ENCODE data around the gene SRPRB. TPM values are rescaled to one million over a fixed set of nuclear protein-coding genes. Genes with fewer than 3 reads are reported as not detected.

SRPRB gene
- total RNA-seq, 1 experiment from 2014 or later, result 61.0 TPM

DNA sequence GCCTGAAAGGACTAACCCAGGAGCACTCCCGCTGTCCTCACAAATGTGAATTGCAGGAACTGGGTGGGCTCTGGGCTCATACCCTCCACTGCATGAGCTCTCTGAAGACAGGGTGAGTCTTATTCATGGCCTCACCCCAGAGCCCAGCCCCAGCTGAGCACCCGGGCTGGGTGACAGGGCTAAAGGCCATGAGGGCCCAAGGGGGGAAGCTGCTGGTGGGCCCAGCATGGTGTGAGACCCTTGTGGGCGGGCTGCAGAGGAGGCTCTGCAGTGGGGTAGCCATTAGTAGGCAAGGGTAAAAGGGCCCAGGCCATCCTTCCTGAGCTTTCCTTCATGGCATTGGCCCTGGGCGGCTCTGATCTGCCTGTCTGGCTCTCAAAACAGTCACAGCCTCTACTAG, 30.3 kb downstream of the SRPRB start:
- H3K79me2 ChIP-seq (ENCODE audit: insufficient read depth, low read length), result no peaks in the 10 kb centered on the region
- ATAC-seq (no peak), DNase-seq (ENCODE audit: low read depth, low spot score) (no peak)
- ChIA-PET CTCF (no interaction called here), RAD21 (ENCODE audit: low non-redundant PET in 1 of 2, low total read pairs in 2 of 2, uncharacterized antibody in 2 of 2, unreplicated experiment in 2 of 2) (no interaction called here), POLR2A (no interaction called here)
- H3K27ac ChIP-seq (ENCODE audit: low read depth, low read length), result no peak overlapping the region
- no peak overlapping the region for H3K4me3 ChIP-seq (replicated peaks in 1 of 2; ENCODE audit: low read depth in 1 of 2, low read length in 2 of 2)
- H2AFZ ChIP-seq (ENCODE audit: low read depth, low read length, poor library complexity, severe bottlenecking), result no peak overlapping the region
- no peak overlapping the region for H3K9ac ChIP-seq (ENCODE audit: low read length)
- H3K9me2 ChIP-seq (ENCODE audit: insufficient read depth), result no peaks in the 10 kb centered on the region
- no peaks in the 10 kb centered on the region for H3K27me3 ChIP-seq (ENCODE audit: insufficient read depth, low read length)
- no peaks in the 10 kb centered on the region for H3K36me3 ChIP-seq (ENCODE audit: control insufficient read depth in 1 of 2, insufficient read depth in 2 of 2, low read length in 2 of 2)
- TF ChIP-seq EZH2 (IDR thresholded peaks at IDR 0.05), result no peak
- TF ChIP-seq JUND (IDR thresholded peaks at IDR 0.05), result no peak
- TF ChIP-seq, protein P1, sequence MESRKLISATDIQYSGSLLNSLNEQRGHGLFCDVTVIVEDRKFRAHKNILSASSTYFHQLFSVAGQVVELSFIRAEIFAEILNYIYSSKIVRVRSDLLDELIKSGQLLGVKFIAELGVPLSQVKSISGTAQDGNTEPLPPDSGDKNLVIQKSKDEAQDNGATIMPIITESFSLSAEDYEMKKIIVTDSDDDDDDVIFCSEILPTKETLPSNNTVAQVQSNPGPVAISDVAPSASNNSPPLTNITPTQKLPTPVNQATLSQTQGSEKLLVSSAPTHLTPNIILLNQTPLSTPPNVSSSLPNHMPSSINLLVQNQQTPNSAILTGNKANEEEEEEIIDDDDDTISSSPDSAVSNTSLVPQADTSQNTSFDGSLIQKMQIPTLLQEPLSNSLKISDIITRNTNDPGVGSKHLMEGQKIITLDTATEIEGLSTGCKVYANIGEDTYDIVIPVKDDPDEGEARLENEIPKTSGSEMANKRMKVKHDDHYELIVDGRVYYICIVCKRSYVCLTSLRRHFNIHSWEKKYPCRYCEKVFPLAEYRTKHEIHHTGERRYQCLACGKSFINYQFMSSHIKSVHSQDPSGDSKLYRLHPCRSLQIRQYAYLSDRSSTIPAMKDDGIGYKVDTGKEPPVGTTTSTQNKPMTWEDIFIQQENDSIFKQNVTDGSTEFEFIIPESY (IDR thresholded peaks at IDR 0.05; ENCODE audit: extremely low read depth, insufficient replicate concordance, low read length), result no peak
- no peak for TF ChIP-seq EZH2phosphoT487 (IDR thresholded peaks at IDR 0.05; ENCODE audit: borderline replicate concordance)
- no peaks in the 10 kb centered on the region for H3K9me3 ChIP-seq (ENCODE audit: control insufficient read depth in 1 of 2, insufficient read depth in 1 of 2, low read depth in 1 of 2, low read length in 2 of 2)
- no peak overlapping the region for H3K4me2 ChIP-seq (ENCODE audit: low read length)
- intact Hi-C loops (cut with micrococcal nuclease), result no loop called here
- H4K20me1 ChIP-seq (ENCODE audit: insufficient read depth), result no peaks in the 10 kb centered on the region
- no peaks in the 10 kb centered on the region for H3K4me1 ChIP-seq (ENCODE audit: control insufficient read depth in 1 of 2, insufficient read depth in 2 of 2, low read length in 2 of 2)
- no TSS peak for BruUV-seq (replicated peaks)

GRCh38 chr3:133836497-133837158, 31.0 kb downstream of the SRPRB start:
- no TSS peak for BruUV-seq (replicated peaks)
- intact Hi-C loops (cut with micrococcal nuclease), result no loop called here
- Histone ChIP-seq H3K4me3 (replicated peaks in 1 of 2; ENCODE audit: low read depth in 1 of 2, low read length in 2 of 2) (no peak overlapping the region), H3K9ac (ENCODE audit: low read length) (no peak overlapping the region), H3K4me1 (ENCODE audit: control insufficient read depth in 1 of 2, insufficient read depth in 2 of 2, low read length in 2 of 2) (no peaks in the 10 kb centered on the region), H3K9me3 (ENCODE audit: control insufficient read depth in 1 of 2, insufficient read depth in 1 of 2, low read depth in 1 of 2, low read length in 2 of 2) (no peaks in the 10 kb centered on the region), H4K20me1 (ENCODE audit: insufficient read depth) (no peaks in the 10 kb centered on the region), H3K27me3 (ENCODE audit: insufficient read depth, low read length) (no peaks in the 10 kb centered on the region), H3K27ac (ENCODE audit: low read depth, low read length) (no peak overlapping the region), H3K4me2 (ENCODE audit: low read length) (no peak overlapping the region), H2AFZ (ENCODE audit: low read depth, low read length, poor library complexity, severe bottlenecking) (no peak overlapping the region), H3K79me2 (ENCODE audit: insufficient read depth, low read length) (no peaks in the 10 kb centered on the region), H3K9me2 (ENCODE audit: insufficient read depth) (no peaks in the 10 kb centered on the region), H3K36me3 (ENCODE audit: control insufficient read depth in 1 of 2, insufficient read depth in 2 of 2, low read length in 2 of 2) (no peaks in the 10 kb centered on the region)
- ChIA-PET RAD21 (ENCODE audit: low non-redundant PET in 1 of 2, low total read pairs in 2 of 2, uncharacterized antibody in 2 of 2, unreplicated experiment in 2 of 2) (no interaction called here), POLR2A (no interaction called here), CTCF (no interaction called here)
- ATAC-seq, result no peak
- no peak for TF ChIP-seq TCF7L2 (IDR thresholded peaks at IDR 0.05; ENCODE audit: borderline replicate concordance, extremely low read depth, insufficient read depth, insufficient read length)
- TF ChIP-seq, protein P2, sequence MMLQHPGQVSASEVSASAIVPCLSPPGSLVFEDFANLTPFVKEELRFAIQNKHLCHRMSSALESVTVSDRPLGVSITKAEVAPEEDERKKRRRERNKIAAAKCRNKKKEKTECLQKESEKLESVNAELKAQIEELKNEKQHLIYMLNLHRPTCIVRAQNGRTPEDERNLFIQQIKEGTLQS (IDR thresholded peaks at IDR 0.05), result no peak
- TF ChIP-seq, protein P3, sequence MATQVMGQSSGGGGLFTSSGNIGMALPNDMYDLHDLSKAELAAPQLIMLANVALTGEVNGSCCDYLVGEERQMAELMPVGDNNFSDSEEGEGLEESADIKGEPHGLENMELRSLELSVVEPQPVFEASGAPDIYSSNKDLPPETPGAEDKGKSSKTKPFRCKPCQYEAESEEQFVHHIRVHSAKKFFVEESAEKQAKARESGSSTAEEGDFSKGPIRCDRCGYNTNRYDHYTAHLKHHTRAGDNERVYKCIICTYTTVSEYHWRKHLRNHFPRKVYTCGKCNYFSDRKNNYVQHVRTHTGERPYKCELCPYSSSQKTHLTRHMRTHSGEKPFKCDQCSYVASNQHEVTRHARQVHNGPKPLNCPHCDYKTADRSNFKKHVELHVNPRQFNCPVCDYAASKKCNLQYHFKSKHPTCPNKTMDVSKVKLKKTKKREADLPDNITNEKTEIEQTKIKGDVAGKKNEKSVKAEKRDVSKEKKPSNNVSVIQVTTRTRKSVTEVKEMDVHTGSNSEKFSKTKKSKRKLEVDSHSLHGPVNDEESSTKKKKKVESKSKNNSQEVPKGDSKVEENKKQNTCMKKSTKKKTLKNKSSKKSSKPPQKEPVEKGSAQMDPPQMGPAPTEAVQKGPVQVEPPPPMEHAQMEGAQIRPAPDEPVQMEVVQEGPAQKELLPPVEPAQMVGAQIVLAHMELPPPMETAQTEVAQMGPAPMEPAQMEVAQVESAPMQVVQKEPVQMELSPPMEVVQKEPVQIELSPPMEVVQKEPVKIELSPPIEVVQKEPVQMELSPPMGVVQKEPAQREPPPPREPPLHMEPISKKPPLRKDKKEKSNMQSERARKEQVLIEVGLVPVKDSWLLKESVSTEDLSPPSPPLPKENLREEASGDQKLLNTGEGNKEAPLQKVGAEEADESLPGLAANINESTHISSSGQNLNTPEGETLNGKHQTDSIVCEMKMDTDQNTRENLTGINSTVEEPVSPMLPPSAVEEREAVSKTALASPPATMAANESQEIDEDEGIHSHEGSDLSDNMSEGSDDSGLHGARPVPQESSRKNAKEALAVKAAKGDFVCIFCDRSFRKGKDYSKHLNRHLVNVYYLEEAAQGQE (IDR thresholded peaks at IDR 0.05; ENCODE audit: low read depth), result no peak
- no peak for DNase-seq (ENCODE audit: low read depth, low spot score)
